ENCODE results near the gene JAK3. TPM values are rescaled to one million over a fixed set of nuclear protein-coding genes. Genes with fewer than 3 reads are reported as not detected.

JAK3 gene
- 3.4 TPM for total RNA-seq

GRCh38 chr19:17847538-17848366, at the start of gene JAK3:
TSS of gene JAK3 (minus strand) at chr19:17847982. CDS start at chr19:17844417, 3,565 bp downstream.

GRCh38 chr19:17871878-17872250, 24.1 kb upstream of the JAK3 start, which contains the start of gene SLC5A5:
TSS of gene SLC5A5 (plus strand) at chr19:17871945. CDS start at chr19:17872320, 375 bp downstream.

GRCh38 chr19:17859533-17860330, 11.9 kb upstream of the JAK3 start, which contains the start of gene RPL18A:
TSS of gene RPL18A (plus strand) at chr19:17859910. CDS start at chr19:17859957, 47 bp downstream.

GRCh38 chr19:17821190-17821589, 26.6 kb downstream of the JAK3 start, which contains the start of gene INSL3:
TSS of gene INSL3 (minus strand) at chr19:17821519. CDS start at chr19:17821506, 13 bp downstream.

GRCh38 chr19:17794731-17795494, 52.9 kb downstream of the JAK3 start, which contains the start of gene B3GNT3:
TSS of gene B3GNT3 (plus strand) at chr19:17795138. CDS start at chr19:17807808, 12,670 bp downstream.

Other genes with a start within 250 kb of the JAK3 start
- 18.1 TPM for gene UNC13A, start 159.6 kb downstream of the JAK3 start, total RNA-seq
- gene MAP1S, start 128.5 kb downstream of the JAK3 start, total RNA-seq, result 33.0 TPM
- gene FCHO1, start 96.5 kb downstream of the JAK3 start, total RNA-seq, result 5.9 TPM
- 1.2 TPM for gene B3GNT3, start 52.8 kb downstream of the JAK3 start, total RNA-seq
- not detected for gene INSL3, start 26.5 kb downstream of the JAK3 start, total RNA-seq
- gene RPL18A, start 11.9 kb upstream of the JAK3 start, total RNA-seq, result 626 TPM
- gene SLC5A5, start 24.0 kb upstream of the JAK3 start, total RNA-seq, result not detected
- gene CCDC124, start 85.0 kb upstream of the JAK3 start, total RNA-seq, result 50.0 TPM
- 11.1 TPM for gene KCNN1, start 119.1 kb upstream of the JAK3 start, total RNA-seq
- 34.5 TPM for gene ARRDC2, start 160.2 kb upstream of the JAK3 start, total RNA-seq
- gene IL12RB1, start 239.0 kb upstream of the JAK3 start, total RNA-seq, result 0.38 TPM
- 6.6 TPM for gene MAST3, start 249.8 kb upstream of the JAK3 start, total RNA-seq

Measured in camera-type eye (tissue), 1 donor.